ENCODE measurements around the gene TOE1.

- TF ChIP-seq TAF1 (IDR thresholded peaks at IDR 0.05; ENCODE audit: borderline replicate concordance, low read depth, low read length) (no peak), POLR2A (IDR thresholded peaks at IDR 0.05; ENCODE audit: low read depth, low read length) (no peak), POLR2AphosphoS5 (IDR thresholded peaks at IDR 0.05; ENCODE audit: low read depth, low read length) (no peak)
Measured at GRCh38 chr1:45383191-45383590, 43.2 kb downstream of the TOE1 start.
